Small intestine (tissue), 7 donors: ENCODE results near the gene GPC3. TPM values are rescaled to one million over a fixed set of nuclear protein-coding genes. Genes with fewer than 3 reads are reported as not detected.
"Not testable (repeated sequence)": the region's sequence is repeated elsewhere in the genome, so short reads cannot be mapped to it uniquely, and the experiment has no call there.

Source experiments
- DNase-seq, 2 donors: peaks; one replicate each; pipeline versions ENCODE4 v3.0.0 to v3.0.0-alpha.2; 2013
- FAIRE-seq: peaks from 2 replicates; lab custom pipeline; 2012; peaks lifted over from hg19 to GRCh38; lab: Jason Lieb, UNC
- H3K27ac ChIP-seq, 3 donors: one replicate each; pipeline ENCODE4 v1.5.1; 2013; ENCODE audit warnings: low read length in 2 of 3, mild to moderate bottlenecking in 2 of 3, control low read depth in 1 of 3, inconsistent platforms in 1 of 3, low read depth in 1 of 3, moderate library complexity in 1 of 3
- H3K27me3 ChIP-seq, 3 donors: one replicate each; pipeline ENCODE4 v1.6.1; 2013; ENCODE audit warnings: low read length in 3 of 3, inconsistent platforms in 1 of 3; ENCODE audit not compliant: control insufficient read depth in 3 of 3, insufficient read depth in 3 of 3
- H3K36me3 ChIP-seq, 3 donors: one replicate each; pipeline ENCODE4 v1.6.1; 2013; ENCODE audit warnings: low read length in 3 of 3, inconsistent platforms in 1 of 3, low read depth in 1 of 3, mild to moderate bottlenecking in 1 of 3, moderate library complexity in 1 of 3; ENCODE audit not compliant: control insufficient read depth in 3 of 3, insufficient read depth in 2 of 3
- H3K4me1 ChIP-seq, 3 donors: one replicate each; pipeline ENCODE4 v1.6.1; 2013; ENCODE audit warnings: low read length in 2 of 3, inconsistent platforms in 1 of 3, low read depth in 1 of 3, mild to moderate bottlenecking in 1 of 3, moderate library complexity in 1 of 3; ENCODE audit not compliant: control insufficient read depth in 3 of 3, insufficient read depth in 2 of 3
- H3K4me3 ChIP-seq, 3 donors: one replicate each; pipeline ENCODE4 v1.5.1; 2013; ENCODE audit warnings: low read length in 3 of 3, control low read depth in 1 of 3, inconsistent platforms in 1 of 3, low read depth in 1 of 3, mild to moderate bottlenecking in 1 of 3, moderate library complexity in 1 of 3
- H3K9me3 ChIP-seq, 2 donors: one replicate each; pipeline ENCODE4 v1.6.1; 2013; ENCODE audit warnings: low read depth in 1 of 2, low read length in 1 of 2; ENCODE audit not compliant: control insufficient read depth in 2 of 2, insufficient read depth in 1 of 2
- WGBS, 3 donors: extraction: QIAGEN DNeasy Blood & Tissue Kit; methylation state at CpG; one replicate each; pipeline ENCODE4 v1.1.7; 2013; 5-methylcytosine and 5-hydroxymethylcytosine counted together
- polyA plus RNA-seq, 4 donors: library from polyadenylated mRNA; stranded (reverse) in 3 of 4; unstranded in 1 of 4; fragments of 200-250 nt in 3 of 4; fragments of 120-200 nt in 1 of 4; gene quantifications; one replicate each; pipeline versions ENCODE4 v1.2.1 to v1.2.3, GENCODE V29; 2013
- donor health status: healthy with polysubstance abuse.
- donor health status: control.
- donor health status: control.
- donor health status: Bipolar disorder and iron deficiency.
- donor health status: healthy.

GPC3 gene
- polyA plus RNA-seq, 4 donors = 14.3 to 186 TPM; not detected in 2

DNA sequence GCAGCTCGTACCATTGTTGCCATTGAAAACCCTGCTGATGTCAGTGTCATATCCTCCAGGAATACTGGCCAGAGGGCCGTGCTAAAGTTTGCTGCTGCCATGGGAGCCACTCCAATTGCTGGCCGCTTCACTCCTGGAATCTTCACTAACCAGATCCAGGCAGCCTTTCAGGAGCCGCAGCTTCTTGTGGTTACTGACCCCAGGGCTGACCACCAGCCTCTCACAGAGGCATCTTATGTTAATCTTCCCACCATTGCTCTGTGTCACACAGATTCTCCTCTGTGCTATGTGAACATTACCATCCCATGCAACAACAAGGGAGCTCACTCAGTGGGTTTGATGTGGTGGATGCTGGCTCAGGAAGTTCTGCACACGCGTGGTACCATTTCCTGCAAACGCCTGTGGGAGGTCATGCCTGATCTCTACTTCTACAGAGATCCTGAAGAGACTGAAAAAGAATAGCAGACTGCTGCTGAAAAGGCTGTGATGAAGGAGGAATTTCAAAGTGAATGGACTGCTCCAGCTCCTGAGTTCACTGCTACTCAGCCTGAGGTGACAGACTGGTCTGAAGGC is 222.3 kb downstream of the GPC3 start:
- not testable (repeated sequence) for H3K9me3 ChIP-seq, H3K4me1 ChIP-seq, DNase-seq, H3K36me3 ChIP-seq, H3K27ac ChIP-seq, H3K4me3 ChIP-seq, FAIRE-seq, H3K27me3 ChIP-seq
- 73 to 86% (median 79%) methylated on average over 7 of the region's 7 CpGs for WGBS, 3 donors

GRCh38 chrX:133754657-133755056 is 230.7 kb downstream of the GPC3 start:
- FAIRE-seq (no peak), DNase-seq (no peak)
- H3K4me3 ChIP-seq = no peak overlapping the region
- no peak overlapping the region for H3K27ac ChIP-seq
- H3K4me1 ChIP-seq = no peaks in the 10 kb centered on the region
- no peaks in the 10 kb centered on the region for H3K9me3 ChIP-seq
- no peaks in the 10 kb centered on the region for H3K36me3 ChIP-seq
- 66 to 84% (median 73%) methylated on average over 2 of the region's 2 CpGs for WGBS, 3 donors
- H3K27me3 ChIP-seq = no peaks in the 10 kb centered on the region

GRCh38 chrX:133749951-133750350 is 235.4 kb downstream of the GPC3 start:
- FAIRE-seq (no peak), DNase-seq (no peak)
- WGBS, 3 donors = 78 to 87% (median 83%) methylated on average over 4 of the region's 4 CpGs
- no peaks in the 10 kb centered on the region for H3K9me3 ChIP-seq
- H3K4me3 ChIP-seq = no peak overlapping the region
- no peaks in the 10 kb centered on the region for H3K4me1 ChIP-seq
- H3K36me3 ChIP-seq = no peaks in the 10 kb centered on the region
- no peaks in the 10 kb centered on the region for H3K27me3 ChIP-seq
- no peak overlapping the region for H3K27ac ChIP-seq

GRCh38 chrX:133749370-133749769 is 236.0 kb downstream of the GPC3 start:
- Histone ChIP-seq H3K4me3 (no peak overlapping the region), H3K27ac (no peak overlapping the region), H3K9me3 (no peaks in the 10 kb centered on the region), H3K36me3 (no peaks in the 10 kb centered on the region), H3K4me1 (no peaks in the 10 kb centered on the region), H3K27me3 (no peaks in the 10 kb centered on the region)
- no peak for FAIRE-seq
- WGBS, 3 donors = 57 to 81% (median 58%) methylated on average over 4 of the region's 4 CpGs
- DNase-seq = no peak

GRCh38 chrX:133747196-133747595 is 238.2 kb downstream of the GPC3 start:
- 76 to 83% (median 77%) methylated on average over 2 of the region's 2 CpGs for WGBS, 3 donors

GRCh38 chrX:133746593-133746992 is 238.8 kb downstream of the GPC3 start:
- no peak for DNase-seq
- Histone ChIP-seq H3K4me3 (no peak overlapping the region), H3K27ac (no peak overlapping the region), H3K4me1 (no peaks in the 10 kb centered on the region), H3K9me3 (no peaks in the 10 kb centered on the region), H3K27me3 (no peaks in the 10 kb centered on the region), H3K36me3 (no peaks in the 10 kb centered on the region)
- WGBS, 3 donors = 14 to 30% (median 16%) methylated on average over 1 of the region's 1 CpG
- FAIRE-seq = no peak

More at GRCh38 chrX:133747196-133747595, 238.2 kb downstream of the GPC3 start:
- H3K4me1 ChIP-seq = no peaks in the 10 kb centered on the region
- DNase-seq (no peak), FAIRE-seq (no peak)
- H3K4me3 ChIP-seq = no peak overlapping the region
- H3K27me3 ChIP-seq = no peaks in the 10 kb centered on the region
- no peak overlapping the region for H3K27ac ChIP-seq
- no peaks in the 10 kb centered on the region for H3K9me3 ChIP-seq
- no peaks in the 10 kb centered on the region for H3K36me3 ChIP-seq

DNA sequence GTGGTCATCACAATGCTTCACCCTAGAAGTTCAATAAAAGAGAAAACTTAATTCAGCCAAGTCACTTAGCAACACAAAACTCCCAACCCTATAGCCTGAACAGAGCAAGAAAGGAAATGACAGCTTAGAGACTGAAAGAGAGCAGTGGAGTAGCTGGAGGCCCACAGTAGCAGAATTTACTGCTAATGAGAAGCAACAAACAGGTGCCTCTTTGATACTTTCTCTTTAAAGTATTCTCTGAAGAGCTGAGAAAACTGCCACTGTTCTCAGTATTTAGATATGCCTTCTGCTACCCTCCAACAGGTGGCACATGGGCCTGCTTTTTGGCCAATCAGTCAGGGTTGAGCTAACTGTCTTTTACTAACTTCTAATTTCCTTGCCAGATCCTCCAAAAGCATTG is 240.0 kb downstream of the GPC3 start:
- Histone ChIP-seq H3K27ac (no peak overlapping the region), H3K27me3 (no peaks in the 10 kb centered on the region), H3K36me3 (no peaks in the 10 kb centered on the region), H3K4me3 (no peak overlapping the region), H3K4me1 (no peaks in the 10 kb centered on the region), H3K9me3 (no peaks in the 10 kb centered on the region)
- FAIRE-seq (no peak), DNase-seq (no peak)

GRCh38 chrX:133742602-133743305 is 242.6 kb downstream of the GPC3 start:
- Histone ChIP-seq H3K27ac (no peak overlapping the region), H3K4me3 (no peak overlapping the region), H3K27me3 (no peaks in the 10 kb centered on the region), H3K9me3 (no peaks in the 10 kb centered on the region), H3K4me1 (no peaks in the 10 kb centered on the region), H3K36me3 (no peaks in the 10 kb centered on the region)
- FAIRE-seq (no peak), DNase-seq (no peak)
- whole genome bisulfite sequencing, 3 donors = 65 to 72% (median 67%) methylated on average over 3 of the region's 3 CpGs
